CD4-positive, alpha-beta T cell (primary cell): Measurements from ENCODE around the gene SYNGR4. TPM values are rescaled to one million over a fixed set of nuclear protein-coding genes. Genes with fewer than 3 reads are reported as not detected.

Experiments used
- ATAC-seq: fragments of 200-7000 bp; cut with Tn5 transposase; one replicate; pipeline ENCODE4 v1.10.0; 2022; ENCODE audit warnings: mild to moderate bottlenecking; ENCODE audit not compliant: poor library complexity
- CTCF ChIA-PET: fragments of 350-600 bp; sonication (Branson Sonifier 250); formaldehyde crosslinking; loops from one replicate; lab custom pipeline; 2021; ENCODE audit warnings: antibody characterized with exemption, inconsistent platforms; lab: Charles Lee
- POLR2A ChIA-PET: fragments of 350-600 bp; sonication (Branson Sonifier 250); formaldehyde crosslinking; loops from one replicate; lab custom pipeline; 2021; ENCODE audit warnings: antibody characterized with exemption, inconsistent platforms; lab: Charles Lee
- DNase-seq, 14 experiments: peaks; one replicate each; pipeline ENCODE4 v3.0.0-alpha.2; 2013 to 2020; ENCODE audit warnings: mixed read lengths in 2 of 14
- H3K27ac ChIP-seq, 2 donors: one replicate each; pipeline versions ENCODE4 v1.5.1 to v1.7.0; 2013; ENCODE audit warnings: low read length in 2 of 2, low read depth in 1 of 2, mild to moderate bottlenecking in 1 of 2
- H3K27me3 ChIP-seq, 2 experiments: 1 replicate in 1 of 2; 2 replicates in 1 of 2; pipeline versions ENCODE4 v1.6.1 to v1.7.0; 2013; ENCODE audit warnings: low read length in 2 of 2, control low read depth in 1 of 2, mild to moderate bottlenecking in 1 of 2, moderate library complexity in 1 of 2; ENCODE audit not compliant: insufficient read depth in 2 of 2, control insufficient read depth in 1 of 2
- H3K36me3 ChIP-seq: one replicate; pipeline ENCODE4 v1.6.1; 2013; ENCODE audit warnings: low read length, control low read depth; ENCODE audit not compliant: insufficient read depth
- H3K4me1 ChIP-seq: one replicate; pipeline ENCODE4 v1.6.1; 2013; ENCODE audit warnings: low read length, control low read depth; ENCODE audit not compliant: insufficient read depth
- H3K4me3 ChIP-seq: one replicate; pipeline ENCODE4 v1.5.1; 2013; ENCODE audit warnings: mild to moderate bottlenecking, low read length, moderate library complexity
- H3K9me3 ChIP-seq, 2 experiments: 1 replicate in 1 of 2; 2 replicates in 1 of 2; pipeline versions ENCODE4 v1.6.1 to v1.7.0; 2013; ENCODE audit warnings: low read length in 2 of 2, mild to moderate bottlenecking in 2 of 2, control low read depth in 1 of 2, moderate library complexity in 1 of 2; ENCODE audit not compliant: control insufficient read depth in 1 of 2, insufficient read depth in 1 of 2
- H3K27ac Mint-ChIP-seq: one replicate; pipeline ENCODE4 v1.8.0; 2020; ENCODE audit warnings: mixed read lengths
- H3K27me3 Mint-ChIP-seq: one replicate; pipeline ENCODE4 v1.8.0; 2021; ENCODE audit warnings: mixed read lengths
- H3K36me3 Mint-ChIP-seq: one replicate; pipeline ENCODE4 v1.8.0; 2021; ENCODE audit warnings: low read depth, mixed read lengths
- H3K4me1 Mint-ChIP-seq: one replicate; pipeline ENCODE4 v1.8.0; 2021; ENCODE audit warnings: low read depth, mixed read lengths
- H3K4me3 Mint-ChIP-seq: one replicate; pipeline ENCODE4 v1.8.0; 2020; ENCODE audit warnings: mild to moderate bottlenecking, mixed read lengths
- H3K9me3 Mint-ChIP-seq: one replicate; pipeline ENCODE4 v1.8.0; 2020; ENCODE audit warnings: mixed read lengths
- CTCF ChIP-seq: fragments of 200-600 bp; IDR thresholded peaks from one replicate; pipeline ENCODE4 v1.8.0; 2022; ENCODE audit warnings: antibody characterized with exemption, mild to moderate bottlenecking
- intact Hi-C, 2 experiments: fragments of 100-400 bp; cut with DNase I in 1 of 2; cut with micrococcal nuclease in 1 of 2; formaldehyde crosslinking; loops; one replicate each; pipeline versions ENCODE4 v1.15.1 to v1.9.0; 2023 to 2025; cut with DNase I, micrococcal nuclease
- total RNA-seq, 174 experiments: library from RNA in 2 of 174; stranded (reverse) in 2 of 174; gene quantifications; one replicate each; pipeline ENCODE4 v1.2.3 and lab custom pipeline; 2021 to 2026

SYNGR4 gene
- total RNA-seq, 2 experiments from 2014 or later: not detected

- H3K4me3 ChIP-seq: no peak overlapping the region
- Mint-ChIP-seq H3K4me1 (no peaks in the 10 kb centered on the region), H3K36me3 (peaks cover 51% of the 10 kb centered on the region), H3K4me3 (no peak overlapping the region), H3K27me3 (no peaks in the 10 kb centered on the region), H3K9me3 (no peaks in the 10 kb centered on the region), H3K27ac (no peak overlapping the region)
- no peak for TF ChIP-seq CTCF
- no peak for ATAC-seq
- no peak for DNase-seq
- H3K9me3 ChIP-seq: no peaks in the 10 kb centered on the region
- ChIA-PET CTCF (no interaction called here), POLR2A (no interaction called here)
- H3K36me3 ChIP-seq: peaks cover 42% of the 10 kb centered on the region
- no peaks in the 10 kb centered on the region for H3K4me1 ChIP-seq
- H3K27me3 ChIP-seq: no peaks in the 10 kb centered on the region
- H3K27ac ChIP-seq: no peak overlapping the region
- intact Hi-C loops: no loop called here
These were observed 18.1 kb downstream of the SYNGR4 start for GRCh38 chr19:48382286-48382685.

GRCh38 chr19:48385461-48386087, 21.4 kb downstream of the SYNGR4 start:
- intact Hi-C loops: no loop called here
- ChIA-PET CTCF (no interaction called here), POLR2A (no interaction called here)
- no peak for DNase-seq
- H3K27me3 Mint-ChIP-seq: no peaks in the 10 kb centered on the region
- no peak overlapping the region for H3K4me3 Mint-ChIP-seq
- Histone ChIP-seq H3K9me3 (no peaks in the 10 kb centered on the region), H3K4me1 (peaks cover 7% of the 10 kb centered on the region), H3K27ac (no peak overlapping the region), H3K27me3 (no peaks in the 10 kb centered on the region), H3K4me3 (no peak overlapping the region), H3K36me3 (peaks cover 57% of the 10 kb centered on the region)
- H3K4me1 Mint-ChIP-seq: no peaks in the 10 kb centered on the region
- H3K36me3 Mint-ChIP-seq: peaks cover 66% of the 10 kb centered on the region
- H3K9me3 Mint-ChIP-seq: no peaks in the 10 kb centered on the region
- no peak for TF ChIP-seq CTCF
- H3K27ac Mint-ChIP-seq: no peak overlapping the region
- no peak for ATAC-seq

- DNase-seq (no peak), ATAC-seq (no peak)
- Histone ChIP-seq H3K9me3 (no peaks in the 10 kb centered on the region), H3K4me1 (peaks cover 21% of the 10 kb centered on the region), H3K27me3 (no peaks in the 10 kb centered on the region), H3K4me3 (no peak overlapping the region), H3K36me3 (peaks cover 53% of the 10 kb centered on the region), H3K27ac (no peak overlapping the region)
- POLR2A ChIA-PET: no interaction called here
- Mint-ChIP-seq H3K27me3 (no peaks in the 10 kb centered on the region), H3K36me3 (peaks cover 65% of the 10 kb centered on the region), H3K9me3 (no peaks in the 10 kb centered on the region), H3K4me1 (peaks cover 9% of the 10 kb centered on the region), H3K4me3 (no peak overlapping the region), H3K27ac (no peak overlapping the region)
- intact Hi-C loops: no loop called here
- TF ChIP-seq CTCF: no peak
- CTCF ChIA-PET: interaction anchor here (0.9 kb wide), 1 partner anchor 58 kb away, joined by 3 read pairs; no protein-coding TSS in a partner anchor
These were observed 22.8 kb downstream of the SYNGR4 start for GRCh38 chr19:48386981-48387380.
